Measurements from ENCODE around the gene TBPL1.
A peak's percentile ranks its signal among the peaks of the same experiment; 100 is the strongest.
"Not testable (repeated sequence)": the region's sequence is repeated elsewhere in the genome, so short reads cannot be mapped to it uniquely, and the experiment has no call there.

The TBPL1 gene

GRCh38 chr6:133952815-133953633 lies at the start of gene TBPL1:
TBPL1 (plus strand) TSS chr6:133953224; CDS start chr6:133980126, 26,902 bp downstream.
- peak; percentile 72 to 88 (median 83) for DNase-seq (ENCODE audit: low read depth in 3 of 3)

DNA sequence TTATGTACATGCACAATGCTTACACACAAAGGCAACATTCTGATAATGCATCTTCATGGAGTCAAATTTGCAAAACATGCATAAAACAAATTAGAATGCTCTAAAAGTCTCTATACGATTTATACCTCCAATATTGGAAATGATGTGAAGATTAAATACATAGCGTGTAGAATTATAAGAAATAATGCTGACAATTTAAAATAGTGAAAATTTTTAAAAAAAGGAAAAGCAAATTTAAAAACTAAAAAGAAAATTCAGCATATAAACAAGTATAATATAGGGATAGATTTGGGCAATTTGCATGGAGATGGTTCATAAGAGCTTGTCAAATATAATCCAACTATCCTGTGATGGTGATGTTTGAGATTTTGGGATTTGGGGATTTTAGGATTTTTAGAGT lies 49.2 kb upstream of the TBPL1 start:
- DNase-seq (ENCODE audit: low read depth in 3 of 3) = no peak

- no peak for DNase-seq (ENCODE audit: low read depth in 3 of 3)
Observed at GRCh38 chr6:133906050-133906449, 47.0 kb upstream of the TBPL1 start.

GRCh38 chr6:133916650-133917151 lies 36.3 kb upstream of the TBPL1 start:
- peak; percentile 58 to 82 (median 69) for DNase-seq (ENCODE audit: low read depth in 3 of 3)

DNA sequence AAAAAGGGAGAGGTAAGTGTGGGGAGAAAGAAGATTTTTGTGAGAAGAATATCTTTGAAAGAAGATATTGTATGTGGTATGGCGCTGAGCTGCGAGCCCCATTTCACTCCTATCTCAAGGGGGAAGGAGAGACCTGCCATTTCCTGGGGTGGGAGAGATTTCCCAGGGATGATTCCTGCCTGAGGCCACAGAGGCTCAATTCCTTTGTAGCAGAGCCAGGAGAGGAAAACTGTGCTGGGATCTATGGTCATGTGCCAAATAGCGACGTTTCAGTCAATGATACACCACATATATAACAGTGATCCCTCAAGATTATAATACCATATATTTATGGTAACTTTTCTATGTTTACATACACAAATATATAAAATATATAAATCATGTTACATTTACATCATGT lies 35.2 kb upstream of the TBPL1 start:
- DNase-seq (ENCODE audit: low read depth in 3 of 3) = no peak

DNA sequence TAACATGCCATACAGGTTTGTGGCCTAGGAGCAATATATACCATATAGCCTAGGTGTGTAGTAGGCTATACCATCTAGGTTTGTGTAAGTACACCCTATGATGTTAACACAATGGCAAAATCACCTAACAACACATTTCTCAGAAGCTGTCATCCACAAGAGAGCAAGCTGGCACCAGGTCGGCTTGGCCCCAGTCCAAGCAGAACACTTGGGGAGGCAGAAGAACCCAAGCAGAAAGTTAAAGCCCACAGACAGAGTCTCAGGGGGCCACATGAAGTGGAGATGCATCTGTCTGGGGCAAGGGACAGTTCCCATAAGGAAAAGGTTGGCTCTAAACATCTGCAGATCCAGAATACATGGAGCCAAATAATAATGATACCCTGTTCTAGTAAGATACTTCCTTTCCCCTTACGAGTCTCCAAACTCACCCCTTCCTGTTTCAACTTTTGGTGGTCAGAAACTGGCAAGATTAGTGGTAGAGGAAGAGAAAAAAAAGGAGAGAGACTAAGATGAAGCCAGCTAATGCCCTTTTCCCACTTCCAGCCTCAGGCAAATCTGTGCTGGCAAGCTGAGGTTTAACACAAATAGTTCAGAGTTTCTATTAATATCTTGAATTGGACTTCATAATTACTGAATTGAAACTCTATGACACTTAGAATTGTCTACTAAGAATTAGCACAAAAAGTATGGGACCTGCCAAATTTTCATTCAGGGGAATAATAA lies 34.7 kb upstream of the TBPL1 start:
- DNase-seq (ENCODE audit: low read depth in 3 of 3) = no peak

- no peak for DNase-seq (ENCODE audit: low read depth in 3 of 3)
Observed at GRCh38 chr6:133919362-133919761, 33.7 kb upstream of the TBPL1 start.

DNA sequence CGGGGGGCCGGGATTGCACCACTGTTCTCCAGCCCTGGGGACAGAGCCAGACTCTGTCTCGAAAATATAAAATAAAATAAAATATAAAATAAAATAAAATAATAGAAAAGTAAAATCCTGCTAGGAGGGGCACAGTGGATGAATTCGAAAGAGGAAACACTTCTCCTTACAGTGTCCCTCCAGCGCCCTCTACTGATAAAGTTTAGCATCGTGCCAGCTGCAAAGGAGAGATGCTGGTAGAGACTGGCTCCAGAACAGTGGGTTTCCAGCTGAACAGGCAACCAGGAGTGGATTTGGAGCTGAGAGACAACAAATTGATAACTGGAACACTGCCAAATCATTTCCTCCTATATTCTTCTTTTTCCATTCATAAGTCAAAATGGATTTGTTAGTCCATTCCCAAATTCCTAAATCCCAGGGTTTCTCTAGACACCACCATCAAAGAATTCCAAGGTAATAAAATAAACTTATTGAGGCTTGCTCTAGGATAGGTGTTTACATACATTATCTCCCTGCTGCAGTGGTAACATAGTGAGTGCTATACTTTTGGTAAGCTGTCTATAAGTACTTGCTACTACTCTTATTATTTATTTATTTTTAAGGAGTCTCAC lies 31.7 kb upstream of the TBPL1 start:
- DNase-seq (ENCODE audit: low read depth in 3 of 3) = peak; percentile 50 to 60 (median 58)

DNA sequence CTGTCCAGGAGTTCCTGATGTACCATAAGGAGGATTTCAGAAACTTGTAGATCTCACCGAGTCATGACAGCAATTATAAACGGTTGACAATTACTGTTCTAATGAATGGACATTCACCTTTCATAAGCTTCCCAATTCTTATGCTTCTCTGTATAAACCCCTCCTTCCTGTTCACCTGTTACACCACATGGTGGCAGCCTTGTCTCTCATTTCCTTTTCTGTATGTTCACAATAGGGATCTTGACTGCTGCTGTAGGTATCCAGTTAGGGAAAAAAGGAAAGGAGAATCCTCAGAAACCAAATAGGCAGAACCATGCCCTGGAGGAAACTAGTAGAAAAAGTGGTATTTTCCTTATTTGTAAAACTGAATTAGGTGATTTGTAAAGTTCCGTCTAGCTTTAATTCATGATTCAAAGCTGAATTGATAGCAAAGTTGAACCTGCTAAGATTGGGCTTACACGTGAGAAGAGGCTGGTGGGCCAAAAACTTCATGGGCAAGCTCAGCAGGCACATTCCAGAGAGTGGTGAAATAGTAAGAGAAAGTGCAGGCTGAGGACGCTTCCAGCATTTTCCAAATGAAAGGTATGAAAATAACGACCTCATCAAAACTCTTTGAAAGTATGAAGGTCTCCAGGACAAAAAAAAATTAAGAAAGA lies 29.0 kb upstream of the TBPL1 start:
- DNase-seq (ENCODE audit: low read depth in 3 of 3) = peak in 2 of 3 donors; percentile 12 to 13

DNA sequence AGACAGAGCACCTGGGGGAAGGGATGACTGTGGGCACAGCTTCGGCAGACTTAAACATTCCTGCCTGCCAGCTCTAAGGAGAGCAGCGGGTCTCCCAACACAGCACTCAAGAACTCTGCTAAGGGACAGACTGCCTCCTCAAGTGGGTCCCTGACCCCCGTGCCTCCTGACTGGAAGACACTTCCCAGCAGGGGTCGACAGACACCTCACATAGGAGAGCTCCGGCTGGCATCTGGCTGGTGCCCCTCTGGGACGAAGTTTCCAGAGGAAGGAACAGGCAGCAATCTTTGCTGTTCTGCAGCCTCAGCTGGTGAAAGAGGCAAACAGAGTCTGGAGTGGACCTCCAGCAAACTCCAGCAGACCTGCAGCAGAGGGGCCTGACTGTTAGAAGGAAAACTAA lies 21.8 kb upstream of the TBPL1 start:
- DNase-seq (ENCODE audit: low read depth in 3 of 3) = not testable (repeated sequence)

- DNase-seq (ENCODE audit: low read depth in 3 of 3) = not testable (repeated sequence)
Observed at GRCh38 chr6:133936352-133936751, 16.7 kb upstream of the TBPL1 start.

GRCh38 chr6:133937909-133938308 lies 15.1 kb upstream of the TBPL1 start:
- no peak for DNase-seq (ENCODE audit: low read depth in 3 of 3)

GRCh38 chr6:133938533-133938932 lies 14.5 kb upstream of the TBPL1 start:
- no peak for DNase-seq (ENCODE audit: low read depth in 3 of 3)

DNA sequence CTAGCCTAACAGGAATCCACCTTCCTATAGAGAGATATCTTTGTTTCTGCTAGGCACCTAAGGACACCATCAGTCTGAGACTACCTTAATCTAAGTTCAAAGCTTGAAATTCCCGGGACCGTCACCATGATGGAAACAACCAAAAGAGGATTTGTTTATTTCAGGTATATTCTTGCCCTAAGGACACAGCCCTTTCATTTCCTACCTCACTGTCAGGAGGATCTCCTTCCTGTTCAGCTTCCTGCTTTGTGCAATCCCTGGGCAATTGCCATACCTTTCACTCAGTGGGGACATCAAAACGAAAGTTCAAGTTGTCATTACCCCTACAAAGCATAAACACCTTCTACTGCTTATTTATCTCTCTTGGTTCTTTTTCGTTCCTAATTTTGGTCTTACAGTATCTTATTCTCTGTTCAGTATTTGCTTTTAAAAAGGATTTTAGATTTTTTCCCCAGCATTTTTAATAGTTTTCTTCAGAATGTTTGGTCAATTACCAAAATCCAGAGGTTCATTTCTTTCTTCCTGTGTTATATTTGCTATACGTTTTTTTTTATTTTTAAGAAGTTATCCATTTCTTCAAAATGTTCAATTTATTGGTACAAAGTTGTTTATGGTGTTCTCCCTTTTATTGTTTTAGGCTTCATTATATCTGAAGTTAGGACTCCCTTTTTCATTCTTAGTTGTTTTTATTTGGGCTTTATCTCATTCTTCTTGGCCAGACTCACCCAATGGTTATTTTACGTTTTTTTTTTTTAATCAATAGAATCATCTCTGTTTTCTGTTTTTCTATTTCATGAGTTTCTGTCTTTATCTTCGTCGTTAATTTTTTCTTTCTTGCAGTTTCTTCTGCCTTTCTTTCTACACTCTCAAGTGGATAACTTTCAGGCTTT lies 13.0 kb upstream of the TBPL1 start:
- DNase-seq (ENCODE audit: low read depth in 3 of 3) = no peak

- DNase-seq (ENCODE audit: low read depth in 3 of 3) = no peak
Observed at GRCh38 chr6:133945158-133945557, 7.9 kb upstream of the TBPL1 start.

DNA sequence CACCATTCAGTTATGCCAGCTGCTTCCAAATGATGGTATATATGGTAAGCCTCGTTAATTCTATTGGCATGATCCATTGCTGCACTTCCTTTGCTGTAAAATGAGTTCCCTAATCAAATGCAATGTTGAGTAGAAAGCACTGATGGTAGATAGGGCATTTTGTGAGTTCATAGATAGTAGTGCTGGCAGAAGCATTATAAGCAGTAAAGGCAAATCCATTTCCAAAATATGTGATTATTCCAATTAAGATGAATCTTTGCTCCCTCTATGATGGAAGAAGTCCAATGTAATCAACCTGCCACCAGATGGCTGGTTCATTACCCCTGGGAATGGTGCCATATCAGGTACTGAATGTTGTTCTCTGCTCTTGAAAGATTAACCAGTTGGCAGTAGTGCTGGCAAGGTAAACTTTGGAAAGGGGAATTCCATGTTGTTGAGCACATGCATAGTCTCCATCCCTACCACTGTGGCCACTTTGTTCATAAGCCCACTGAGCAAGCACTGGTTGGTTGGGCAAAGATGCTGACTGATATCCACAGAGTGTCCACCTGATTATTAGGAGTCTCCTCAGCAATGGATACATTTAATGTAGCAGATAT lies 5.6 kb upstream of the TBPL1 start:
- DNase-seq (ENCODE audit: low read depth in 3 of 3) = no peak

- DNase-seq (ENCODE audit: low read depth in 3 of 3) = no peak
Observed at GRCh38 chr6:133948472-133948871, 4.6 kb upstream of the TBPL1 start.

DNA sequence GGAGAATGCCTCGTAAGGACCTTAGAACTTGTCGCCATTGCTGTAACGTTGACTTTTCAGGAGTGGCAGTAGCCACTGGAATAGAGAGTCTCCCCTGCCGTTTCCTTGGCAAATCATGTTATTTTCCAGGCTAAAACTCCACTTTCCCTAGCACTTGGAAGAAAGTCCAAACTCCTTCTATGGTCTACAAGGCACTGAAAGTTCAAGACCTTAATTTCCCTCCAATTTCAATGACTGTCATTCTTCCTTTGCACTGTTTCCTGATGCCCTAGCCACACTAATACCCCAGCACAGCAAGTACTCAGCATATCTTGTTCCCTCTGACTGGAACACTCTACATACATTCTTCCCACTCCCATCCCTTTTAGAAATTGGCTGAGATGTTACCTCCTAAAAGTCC lies 1.8 kb upstream of the TBPL1 start:
- DNase-seq (ENCODE audit: low read depth in 3 of 3) = no peak

GRCh38 chr6:133951881-133952814 lies 876 bp upstream of the TBPL1 start:
- DNase-seq (ENCODE audit: low read depth in 3 of 3) = peak in 1 of 3 donors; percentile 23
